WERI-Rb-1 (cell line): ENCODE measurements around the gene ZYG11A.
"Not testable (repeated sequence)": the region's sequence is repeated elsewhere in the genome, so short reads cannot be mapped to it uniquely, and the experiment has no call there.

Experiments
- DNase-seq: peaks from one replicate; pipeline ENCODE4 v3.0.0-alpha.2; 2020
- H3K27ac ChIP-seq: fragments of 250-450 bp; sonication (Bioruptor Pico); 2 replicates; pipeline ENCODE4 v1.5.1; 2020; ENCODE audit warnings: mild to moderate bottlenecking, moderate library complexity
- H3K27me3 ChIP-seq: fragments of 250-450 bp; sonication (Bioruptor Pico); 2 replicates; pipeline ENCODE4 v1.5.1; 2021; ENCODE audit warnings: mild to moderate bottlenecking, low read depth, moderate library complexity; ENCODE audit not compliant: insufficient read depth, severe bottlenecking
- H3K36me3 ChIP-seq: fragments of 250-450 bp; sonication (Bioruptor Pico); 2 replicates; pipeline ENCODE4 v1.5.1; 2020; ENCODE audit warnings: mild to moderate bottlenecking, moderate library complexity
- H3K4me3 ChIP-seq: 2 replicates; pipeline ENCODE4 v1.5.1; 2011; ENCODE audit warnings: low read depth, mild to moderate bottlenecking, control low read depth, low read length
- H3K9me3 ChIP-seq: fragments of 250-450 bp; sonication (Bioruptor Pico); 2 replicates; pipeline ENCODE4 v1.5.1; 2021; ENCODE audit warnings: mild to moderate bottlenecking, moderate library complexity; ENCODE audit not compliant: severe bottlenecking
- CTCF ChIP-seq: IDR thresholded peaks from 2 replicates; pipeline ENCODE4 v1.5.1; 2011; ENCODE audit warnings: low read depth, mild to moderate bottlenecking, control low read depth, inconsistent platforms, low read length

The ZYG11A gene

GRCh38 chr1:52867087-52867863, 24.7 kb downstream of the ZYG11A start:
- Histone ChIP-seq H3K9me3 (no peaks in the 10 kb centered on the region), H3K27ac (no peak overlapping the region), H3K27me3 (no peaks in the 10 kb centered on the region), H3K4me3 (no peak overlapping the region), H3K36me3 (no peaks in the 10 kb centered on the region)
- DNase-seq, result no peak
- TF ChIP-seq CTCF, result no peak

GRCh38 chr1:52869727-52870126, 27.2 kb downstream of the ZYG11A start:
- DNase-seq, H3K4me3 ChIP-seq, H3K9me3 ChIP-seq, H3K27me3 ChIP-seq, H3K36me3 ChIP-seq, H3K27ac ChIP-seq: not testable (repeated sequence)

- no peak overlapping the region for H3K27ac ChIP-seq
- H3K9me3 ChIP-seq, result no peaks in the 10 kb centered on the region
- DNase-seq, result no peak
- no peaks in the 10 kb centered on the region for H3K36me3 ChIP-seq
- TF ChIP-seq CTCF, result no peak
- H3K4me3 ChIP-seq, result no peak overlapping the region
- H3K27me3 ChIP-seq, result no peaks in the 10 kb centered on the region
Observed at GRCh38 chr1:52876843-52877242, 34.3 kb downstream of the ZYG11A start.

GRCh38 chr1:52877554-52877953, 35.0 kb downstream of the ZYG11A start:
- no peak overlapping the region for H3K4me3 ChIP-seq
- DNase-seq, result no peak
- H3K9me3 ChIP-seq, result no peaks in the 10 kb centered on the region
- H3K27me3 ChIP-seq, result no peaks in the 10 kb centered on the region
- no peak overlapping the region for H3K27ac ChIP-seq
- no peak for TF ChIP-seq CTCF
- no peaks in the 10 kb centered on the region for H3K36me3 ChIP-seq

- H3K9me3 ChIP-seq, result no peaks in the 10 kb centered on the region
- TF ChIP-seq CTCF, result no peak
- no peak overlapping the region for H3K4me3 ChIP-seq
- no peak overlapping the region for H3K27ac ChIP-seq
- H3K36me3 ChIP-seq, result no peaks in the 10 kb centered on the region
- H3K27me3 ChIP-seq, result no peaks in the 10 kb centered on the region
- DNase-seq, result no peak
Observed at GRCh38 chr1:52880206-52880605, 37.6 kb downstream of the ZYG11A start.

- Histone ChIP-seq H3K36me3 (no peaks in the 10 kb centered on the region), H3K27ac (no peak overlapping the region), H3K27me3 (no peaks in the 10 kb centered on the region), H3K4me3 (no peak overlapping the region), H3K9me3 (no peaks in the 10 kb centered on the region)
- no peak for DNase-seq
- TF ChIP-seq CTCF, result no peak
Observed at GRCh38 chr1:52887483-52887882, 44.9 kb downstream of the ZYG11A start.
